GM19438 (cell line): ENCODE results near the gene C1orf105.
A peak's percentile ranks its signal among the peaks of the same experiment; 100 is the strongest.
"Not testable (repeated sequence)": the region's sequence is repeated elsewhere in the genome, so short reads cannot be mapped to it uniquely, and the experiment has no call there.

Source experiments
- ATAC-seq: cut with Tn5 transposase; IDR thresholded peaks from one replicate; pipeline ENCODE4 v1.9.1; 2021; ENCODE audit warnings: low read depth; ENCODE audit not compliant: unreplicated experiment

C1orf105 gene

GRCh38 chr1:172421974-172422604, 1.6 kb downstream of the C1orf105 start:
- no peak for ATAC-seq

GRCh38 chr1:172423336-172423735, 2.9 kb downstream of the C1orf105 start:
- no peak for ATAC-seq

GRCh38 chr1:172425339-172425738, 4.9 kb downstream of the C1orf105 start:
- no peak for ATAC-seq

- ATAC-seq: no peak
Measured at GRCh38 chr1:172427191-172427590, 6.7 kb downstream of the C1orf105 start.

- ATAC-seq: no peak
Measured at GRCh38 chr1:172429331-172430127, 9.0 kb downstream of the C1orf105 start.

- no peak for ATAC-seq
Measured at GRCh38 chr1:172430128-172430454, 9.6 kb downstream of the C1orf105 start.

- ATAC-seq: no peak
Measured at GRCh38 chr1:172431204-172431603, 10.7 kb downstream of the C1orf105 start.

- ATAC-seq: no peak
Measured at GRCh38 chr1:172431721-172432192, 11.3 kb downstream of the C1orf105 start.

- ATAC-seq: not testable (repeated sequence)
Measured at GRCh38 chr1:172437183-172437582, 16.7 kb downstream of the C1orf105 start.

- no peak for ATAC-seq
Measured at GRCh38 chr1:172442404-172442803, 21.9 kb downstream of the C1orf105 start.

- ATAC-seq: no peak
Measured at GRCh38 chr1:172442843-172443565, 22.5 kb downstream of the C1orf105 start.

- peak; percentile 99 for ATAC-seq
Measured at GRCh38 chr1:172443666-172444453, 23.4 kb downstream of the C1orf105 start, which contains the start of gene PIGC. PIGC (minus strand) TSS chr1:172444069; CDS start chr1:172442622, 1,447 bp downstream.

- ATAC-seq: no peak
Measured at GRCh38 chr1:172446547-172446946, 26.1 kb downstream of the C1orf105 start.

- ATAC-seq: no peak
Measured at GRCh38 chr1:172447641-172448040, 27.2 kb downstream of the C1orf105 start.

GRCh38 chr1:172448995-172449584, 28.6 kb downstream of the C1orf105 start:
- ATAC-seq: no peak

GRCh38 chr1:172449585-172450523, 29.4 kb downstream of the C1orf105 start:
- peak; percentile 92 for ATAC-seq

GRCh38 chr1:172450524-172450885, 30.0 kb downstream of the C1orf105 start:
- no peak for ATAC-seq

GRCh38 chr1:172451002-172451443, 30.5 kb downstream of the C1orf105 start:
- no peak for ATAC-seq

- ATAC-seq: no peak
Measured at GRCh38 chr1:172452536-172453152, 32.2 kb downstream of the C1orf105 start.
